DND-41 (cell line): ENCODE measurements around the gene PDIA2.

Experiments used
- CTCF ChIP-seq: IDR thresholded peaks from 2 replicates; pipeline ENCODE4 v1.5.1; 2012; ENCODE audit warnings: borderline replicate concordance, low read length, moderate library complexity, mild to moderate bottlenecking; ENCODE audit not compliant: poor library complexity, severe bottlenecking; ENCODE audit errors: extremely low read depth
- EZH2 ChIP-seq: IDR thresholded peaks from 3 replicates; pipeline ENCODE4 v1.6.1; 2012; ENCODE audit warnings: borderline replicate concordance, low read depth, mild to moderate bottlenecking, moderate library complexity, low read length, inconsistent platforms; ENCODE audit not compliant: severe bottlenecking

GRCh38 chr16:284204-285120, 1.5 kb downstream of the PDIA2 start:
- no peak for TF ChIP-seq CTCF
- TF ChIP-seq EZH2, result no peak
